HG03135 (cell line): Measurements from ENCODE around the gene OBP2B.
"Not testable (repeated sequence)": the region's sequence is repeated elsewhere in the genome, so short reads cannot be mapped to it uniquely, and the experiment has no call there.

Experiments
- ATAC-seq: cut with Tn5 transposase; IDR thresholded peaks from one replicate; pipeline ENCODE4 v1.9.1; 2021; ENCODE audit warnings: mild to moderate bottlenecking, moderate library complexity; ENCODE audit not compliant: unreplicated experiment

OBP2B gene

DNA sequence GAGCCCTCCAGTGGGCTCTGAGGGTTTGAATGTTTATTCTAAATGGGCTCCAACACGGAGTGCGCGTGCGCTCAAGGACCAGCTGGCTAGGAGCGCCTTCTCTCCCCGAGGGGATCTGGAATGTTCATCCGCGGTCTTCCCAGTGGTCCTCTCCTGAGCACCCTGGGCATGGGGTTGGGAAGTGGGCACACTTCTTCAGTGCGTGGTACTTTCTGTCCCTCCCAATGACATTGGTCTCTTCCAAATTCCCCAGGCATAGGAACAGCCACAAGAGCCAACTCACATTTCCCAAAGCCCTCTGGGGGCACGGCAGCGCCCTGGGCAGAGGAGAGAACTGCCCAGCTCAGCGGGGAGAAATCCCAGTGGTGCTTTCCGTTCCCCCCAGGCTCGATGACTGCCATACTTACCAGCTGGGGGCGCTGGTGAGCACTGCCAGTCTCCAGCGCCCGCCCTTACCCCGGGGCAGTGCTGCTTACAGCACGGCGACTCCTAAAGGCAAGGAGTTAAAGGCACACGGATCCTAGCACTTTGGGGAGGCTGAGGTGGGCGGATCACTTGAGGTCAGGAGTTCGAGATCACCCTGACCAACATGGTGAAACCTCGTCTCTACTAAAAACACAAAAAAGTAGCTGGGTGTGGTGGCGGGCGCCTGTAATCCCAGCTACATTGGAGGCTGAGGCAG lies 29.9 kb upstream of the OBP2B start:
- ATAC-seq = no peak

DNA sequence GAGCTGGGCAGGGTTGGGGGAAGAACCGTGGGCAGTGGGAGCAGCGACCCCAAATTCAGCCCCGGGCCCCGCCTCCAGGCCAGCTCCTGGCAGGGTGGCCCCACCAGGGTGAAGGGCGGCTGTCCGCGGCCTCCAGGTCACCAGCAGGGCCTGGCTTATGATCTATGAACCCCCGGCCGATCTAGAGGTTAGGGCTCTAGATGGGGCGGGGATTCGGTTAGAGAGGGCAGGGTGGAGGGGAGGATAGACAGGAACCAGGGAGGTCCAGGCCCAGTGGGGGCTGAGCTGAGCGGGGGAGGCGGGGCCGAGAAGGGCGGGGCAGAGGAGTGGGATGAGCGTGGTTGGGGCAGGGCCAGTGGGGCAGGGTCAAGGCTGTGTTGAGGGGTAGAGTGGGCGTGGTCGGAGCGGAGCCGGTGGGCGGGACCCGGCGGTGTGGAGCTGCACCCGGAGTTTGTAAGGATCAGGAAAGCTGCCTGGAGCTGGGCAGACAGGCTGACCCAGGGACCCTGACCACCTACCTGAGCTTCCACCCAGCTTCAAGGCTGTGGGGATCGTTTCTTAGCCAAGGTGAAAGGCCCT lies 29.3 kb upstream of the OBP2B start:
- ATAC-seq = no peak

DNA sequence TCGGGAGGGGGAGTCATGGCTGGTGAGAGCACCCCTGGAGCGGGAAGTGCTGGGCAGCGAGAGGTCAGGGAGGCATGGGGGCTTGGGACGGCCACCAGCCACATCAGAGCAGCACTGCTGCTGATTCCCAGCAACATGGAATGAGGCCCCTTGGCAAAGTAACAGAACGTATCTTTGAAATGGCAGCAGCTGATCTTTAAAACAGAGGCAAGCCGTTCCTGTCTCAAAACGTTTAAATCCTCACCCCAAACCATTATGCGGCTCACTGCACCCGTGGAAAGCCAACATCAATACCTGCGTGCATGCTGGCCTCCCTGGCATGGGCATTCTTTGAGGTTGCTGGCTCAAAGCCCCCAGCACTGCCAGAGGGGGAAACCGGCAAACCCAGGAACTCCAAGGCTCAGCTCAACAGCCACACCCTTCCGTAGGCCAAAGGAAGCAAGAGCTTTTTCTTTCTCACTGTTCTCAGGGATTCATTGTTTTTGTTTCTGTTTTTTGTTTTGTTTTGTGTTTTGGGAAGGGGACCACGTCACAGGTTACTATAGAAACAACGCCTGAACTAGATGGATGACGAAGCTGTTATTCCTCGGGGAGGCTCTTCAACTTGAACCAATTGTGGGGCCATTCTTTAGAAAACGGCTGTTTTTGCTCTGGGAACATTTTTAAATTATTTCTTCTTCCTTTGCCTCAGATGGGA lies 28.1 kb upstream of the OBP2B start:
- no peak for ATAC-seq

DNA sequence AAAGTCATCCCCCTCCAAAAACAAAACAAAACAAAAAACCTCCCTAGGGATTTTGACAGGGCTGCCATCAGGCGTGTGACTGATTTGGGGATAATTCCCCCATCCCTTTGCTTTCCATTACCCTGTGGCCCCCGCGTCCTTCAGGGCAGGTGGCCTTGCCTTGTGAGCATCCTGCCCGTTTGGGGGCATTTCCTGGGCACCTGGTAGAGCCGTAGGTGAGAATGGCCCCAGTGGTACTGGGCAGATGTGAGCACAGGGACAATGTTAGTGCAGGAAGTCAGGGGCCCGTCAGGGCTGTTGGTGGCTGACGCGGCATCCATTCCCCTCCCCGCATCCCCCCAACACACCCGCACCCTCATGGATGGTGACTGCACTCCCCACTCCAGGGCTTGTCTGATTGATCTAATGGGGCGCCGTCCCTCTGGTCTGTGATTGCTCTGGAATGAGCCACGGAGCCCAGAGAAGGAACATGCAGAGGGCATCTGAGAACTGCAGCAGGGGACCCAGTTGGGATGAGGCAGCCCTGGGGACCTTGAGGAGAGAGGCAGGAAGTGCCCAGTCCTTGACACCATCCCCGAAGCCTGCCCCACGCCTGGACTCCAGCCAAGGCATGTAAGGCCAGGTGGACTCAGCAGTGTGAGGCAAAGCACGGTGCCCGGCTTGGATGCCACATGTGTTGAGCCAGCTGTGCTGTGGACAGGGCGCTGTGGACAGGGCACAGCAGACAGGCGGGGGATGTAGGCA lies 27.4 kb upstream of the OBP2B start:
- ATAC-seq = not testable (repeated sequence)

DNA sequence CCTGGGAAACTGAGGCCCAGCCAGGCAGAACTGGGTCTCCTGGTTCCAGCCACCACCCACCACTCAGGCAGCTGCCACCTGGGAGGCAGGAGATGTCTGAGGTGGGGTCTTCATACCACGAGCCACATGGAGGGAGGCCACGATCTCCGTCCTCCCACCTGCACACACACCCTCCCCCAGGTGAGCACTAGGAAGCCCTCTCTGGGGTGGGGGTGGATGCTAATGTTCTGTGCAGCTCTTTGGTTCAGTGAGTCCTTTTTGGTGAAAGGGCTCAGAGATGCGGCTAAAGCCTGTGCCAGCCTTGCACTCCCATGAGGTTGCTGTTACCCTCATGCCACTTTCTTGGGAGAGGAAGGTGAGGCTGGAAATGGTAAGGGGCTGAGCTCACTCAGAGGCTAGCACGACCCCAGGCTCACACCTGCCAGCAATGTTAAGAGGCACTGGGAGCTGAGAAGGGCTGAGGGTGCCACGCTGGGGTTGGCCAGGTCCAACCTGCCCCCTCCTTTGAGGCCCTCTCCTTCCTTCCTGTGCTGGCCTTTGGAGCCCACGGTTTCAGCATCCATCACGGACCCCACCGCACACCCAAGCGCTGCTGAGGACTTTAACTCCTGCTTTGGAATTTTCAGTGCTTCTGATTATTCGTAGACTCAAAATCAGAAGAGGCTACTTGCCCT lies 26.6 kb upstream of the OBP2B start:
- ATAC-seq = no peak

DNA sequence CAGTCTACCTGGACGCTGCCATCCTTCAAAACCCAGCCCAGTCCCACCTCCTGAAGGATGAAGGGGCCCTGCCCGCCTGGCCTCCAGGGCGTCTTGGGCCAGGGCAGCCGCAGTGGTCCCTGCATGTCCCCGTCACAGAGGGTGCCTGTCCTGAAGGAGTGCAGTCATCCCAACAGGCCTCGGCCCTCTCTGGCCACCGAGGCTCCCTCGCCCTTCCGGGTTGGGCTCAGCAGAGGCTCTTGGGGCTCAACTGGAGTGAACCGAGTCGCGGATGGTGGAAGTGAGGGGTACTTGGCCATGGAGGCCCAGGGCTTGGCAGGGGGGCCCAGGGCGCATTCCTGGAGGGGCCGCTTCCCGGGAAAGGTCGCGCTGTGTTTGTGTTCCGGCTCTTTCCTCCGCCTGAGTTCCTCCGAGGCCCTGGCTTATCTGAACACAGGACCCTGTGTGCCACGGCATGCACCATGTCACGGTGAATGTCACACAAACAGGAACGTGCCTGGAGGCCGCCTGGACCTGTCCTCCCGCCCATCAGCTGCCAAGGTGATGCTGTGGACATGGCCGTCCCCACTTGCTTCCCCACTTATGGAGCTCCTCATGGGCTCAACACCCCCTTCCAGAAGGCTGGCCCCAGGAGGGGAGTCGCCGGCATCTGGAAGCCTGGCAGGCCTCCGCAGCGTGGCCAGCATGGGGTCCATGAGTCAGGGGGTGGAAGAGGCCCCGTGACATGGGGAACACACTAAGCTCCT lies 25.7 kb upstream of the OBP2B start:
- no peak for ATAC-seq

DNA sequence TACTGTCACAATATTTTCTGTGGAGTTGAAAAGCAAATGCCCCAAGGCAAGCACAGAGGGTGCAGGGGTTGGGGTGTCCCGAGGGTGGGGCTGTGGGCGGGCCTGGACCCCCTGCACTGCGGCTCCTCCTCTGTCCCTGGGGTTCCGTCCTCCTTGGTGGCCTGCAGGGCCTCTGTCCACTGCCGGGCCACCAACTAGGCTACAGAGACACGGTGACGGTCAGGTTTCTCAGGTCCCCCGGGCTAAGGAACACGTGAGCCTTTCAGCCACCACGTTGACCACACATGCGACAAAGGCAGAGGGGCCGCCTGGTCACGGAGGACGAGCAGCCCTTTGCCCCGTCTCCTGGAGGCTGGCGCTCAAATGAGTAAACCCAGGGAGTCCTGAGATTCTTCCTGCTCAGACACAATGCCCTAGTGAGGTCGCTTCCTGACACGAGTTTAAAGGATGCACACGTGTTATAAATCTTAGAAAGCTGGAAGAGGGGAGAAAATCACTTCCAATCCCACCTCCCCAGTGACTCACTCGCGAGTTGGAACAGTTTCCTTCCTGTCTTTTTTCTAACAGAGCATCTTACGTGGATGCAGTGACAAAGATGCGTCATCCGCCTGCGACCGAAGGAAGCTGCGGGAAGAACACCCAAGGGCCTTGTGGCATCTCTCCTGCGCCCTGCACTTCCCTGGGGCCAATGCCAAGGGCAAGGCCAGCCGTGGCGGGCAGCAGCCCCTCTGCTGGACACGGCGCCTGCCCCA lies 24.8 kb upstream of the OBP2B start:
- ATAC-seq = no peak

DNA sequence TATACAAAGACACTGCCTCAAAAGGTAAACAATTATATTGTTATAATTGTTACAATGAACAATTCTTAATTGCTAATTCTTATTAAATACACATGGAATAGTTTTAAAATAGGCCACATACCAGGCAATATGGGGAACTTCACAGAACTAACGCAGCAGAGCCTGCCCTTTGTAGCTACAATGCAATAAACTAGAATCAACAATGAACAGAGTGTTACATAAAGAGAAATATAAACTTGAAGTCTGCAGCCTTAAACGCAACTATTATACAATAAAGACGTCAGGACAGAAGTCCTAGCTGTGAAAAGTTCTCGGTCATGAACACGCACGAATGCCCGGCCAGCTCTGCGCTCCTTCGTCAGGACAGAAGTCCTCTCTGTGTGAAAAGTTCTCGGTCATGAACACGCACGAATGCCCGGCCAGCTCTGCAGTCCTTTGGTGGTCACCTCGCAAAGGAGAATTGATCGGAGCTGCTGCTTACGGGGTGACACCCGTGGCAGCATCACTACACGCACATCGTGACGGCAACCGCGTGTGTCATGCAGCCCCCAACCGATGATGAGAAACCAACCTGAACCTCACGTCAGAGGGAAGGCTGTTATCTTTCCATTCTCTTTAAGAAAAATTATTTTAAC lies 23.0 kb upstream of the OBP2B start:
- ATAC-seq = not testable (repeated sequence)

DNA sequence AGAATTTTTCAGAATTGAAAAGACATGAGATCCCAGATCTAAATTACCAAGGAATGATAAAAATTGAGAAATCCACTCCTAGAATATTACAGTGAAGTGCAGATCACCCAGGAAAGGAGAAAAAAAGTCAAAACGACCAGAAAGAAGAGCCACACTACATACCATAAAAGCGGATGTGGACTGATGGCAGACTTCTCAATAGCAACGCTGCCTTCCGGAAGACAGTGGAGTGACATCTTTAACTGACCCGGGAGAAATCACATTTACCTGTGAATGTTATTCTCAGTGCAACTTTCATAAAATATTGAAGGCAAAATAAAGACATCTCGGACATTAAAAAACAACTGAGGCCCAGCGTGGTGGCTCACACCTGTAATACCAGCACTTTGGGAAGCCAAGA lies 21.5 kb upstream of the OBP2B start:
- not testable (repeated sequence) for ATAC-seq

DNA sequence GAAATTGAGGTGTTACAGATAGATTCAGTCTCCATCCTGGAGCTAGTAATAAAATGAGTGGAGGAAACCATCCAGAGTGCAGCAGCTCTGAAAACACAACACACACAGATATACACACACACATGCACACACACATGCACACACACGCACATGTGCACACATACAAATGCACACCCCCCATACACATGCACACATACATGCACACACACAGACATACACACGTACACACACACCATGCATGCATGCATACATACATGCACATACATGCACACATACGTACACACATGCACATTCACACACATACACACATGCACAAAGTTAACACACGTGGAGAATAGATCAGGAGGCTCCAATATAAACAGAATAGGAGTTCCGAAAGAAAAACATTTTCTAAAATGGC lies 21.0 kb upstream of the OBP2B start:
- ATAC-seq = no peak

DNA sequence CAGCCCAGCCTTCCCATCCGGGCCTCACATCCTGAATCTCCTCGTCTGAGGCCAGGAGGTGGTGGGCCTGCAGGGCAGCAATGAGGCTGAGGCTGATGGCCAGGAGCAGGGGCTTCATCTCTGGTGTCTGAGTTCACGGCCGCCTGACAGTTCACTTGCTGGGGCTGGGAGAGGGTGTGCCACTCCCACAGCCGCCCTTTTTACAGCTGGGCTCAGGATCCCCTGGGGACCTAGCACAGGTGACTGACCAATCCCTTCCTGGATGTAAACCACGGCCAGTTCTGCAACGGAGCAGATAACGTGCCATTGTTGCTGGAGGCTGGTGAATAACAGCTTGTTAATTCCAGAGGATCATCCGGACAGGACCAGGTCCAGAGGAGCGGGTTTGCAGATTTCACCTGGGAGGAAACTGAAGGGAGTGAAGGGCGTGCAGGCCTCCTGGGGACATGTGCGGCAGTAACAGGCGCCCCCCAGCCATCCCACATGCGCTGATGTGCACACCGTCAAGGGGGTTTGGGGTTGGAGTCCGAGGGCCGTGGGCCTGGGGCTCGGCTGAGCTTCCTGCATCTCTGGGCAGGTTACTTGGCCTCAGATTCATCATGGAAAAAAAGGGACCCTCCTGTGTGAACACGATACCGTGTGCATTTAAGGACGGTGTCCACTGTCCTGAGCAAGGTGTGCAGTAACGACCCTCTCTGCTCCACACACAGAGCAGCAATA lies 19.6 kb upstream of the OBP2B start:
- ATAC-seq = not testable (repeated sequence)

DNA sequence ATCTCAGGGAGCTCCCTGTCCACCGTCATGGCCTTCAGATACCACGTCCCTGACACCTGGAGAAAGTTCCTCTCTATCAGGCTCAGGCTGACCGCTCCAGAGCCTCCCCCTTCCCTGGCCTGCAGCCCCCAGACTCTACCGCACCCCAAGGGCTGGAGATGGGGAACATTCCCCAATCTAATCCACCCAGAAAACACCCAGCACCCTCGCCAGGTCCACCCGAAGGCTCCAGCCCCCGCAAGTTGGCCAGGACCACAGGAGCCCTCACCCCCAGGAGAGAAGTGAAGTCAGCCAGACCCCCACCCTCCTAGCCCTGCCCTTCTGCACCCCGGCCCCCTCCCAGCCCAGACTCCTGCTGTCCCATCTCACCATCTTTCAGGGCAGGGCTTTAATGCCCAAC lies 18.9 kb upstream of the OBP2B start:
- not testable (repeated sequence) for ATAC-seq

DNA sequence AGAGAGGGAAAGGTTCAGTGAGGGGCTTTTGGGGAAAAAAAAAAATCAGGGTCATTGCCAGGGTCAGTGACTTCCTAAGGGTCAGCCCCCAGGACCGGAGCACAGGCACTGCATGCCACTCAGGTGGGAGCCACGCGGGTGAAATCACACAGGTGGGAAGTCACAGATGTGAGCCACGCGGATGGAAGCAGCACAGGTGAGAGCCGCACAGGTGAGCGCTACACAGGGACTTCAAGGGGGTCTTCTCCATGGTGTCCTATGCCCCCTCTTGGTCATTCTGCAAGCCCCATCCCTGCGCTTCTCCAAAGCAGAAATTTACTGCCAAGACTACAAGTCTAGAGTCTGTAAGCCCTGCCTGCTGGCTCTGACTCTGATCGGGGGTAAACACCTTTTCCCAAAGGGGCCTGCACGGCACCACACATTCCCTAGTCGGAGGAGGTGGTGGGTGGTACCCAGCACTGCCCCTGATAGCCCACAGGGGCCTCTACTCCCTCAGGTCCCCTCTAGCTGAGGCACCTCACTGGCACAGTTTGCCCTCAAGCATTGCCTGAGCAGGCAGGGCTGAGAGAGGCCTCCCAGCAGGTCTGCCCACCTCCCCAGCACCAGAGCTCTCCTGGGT lies 18.3 kb upstream of the OBP2B start:
- ATAC-seq = no peak

DNA sequence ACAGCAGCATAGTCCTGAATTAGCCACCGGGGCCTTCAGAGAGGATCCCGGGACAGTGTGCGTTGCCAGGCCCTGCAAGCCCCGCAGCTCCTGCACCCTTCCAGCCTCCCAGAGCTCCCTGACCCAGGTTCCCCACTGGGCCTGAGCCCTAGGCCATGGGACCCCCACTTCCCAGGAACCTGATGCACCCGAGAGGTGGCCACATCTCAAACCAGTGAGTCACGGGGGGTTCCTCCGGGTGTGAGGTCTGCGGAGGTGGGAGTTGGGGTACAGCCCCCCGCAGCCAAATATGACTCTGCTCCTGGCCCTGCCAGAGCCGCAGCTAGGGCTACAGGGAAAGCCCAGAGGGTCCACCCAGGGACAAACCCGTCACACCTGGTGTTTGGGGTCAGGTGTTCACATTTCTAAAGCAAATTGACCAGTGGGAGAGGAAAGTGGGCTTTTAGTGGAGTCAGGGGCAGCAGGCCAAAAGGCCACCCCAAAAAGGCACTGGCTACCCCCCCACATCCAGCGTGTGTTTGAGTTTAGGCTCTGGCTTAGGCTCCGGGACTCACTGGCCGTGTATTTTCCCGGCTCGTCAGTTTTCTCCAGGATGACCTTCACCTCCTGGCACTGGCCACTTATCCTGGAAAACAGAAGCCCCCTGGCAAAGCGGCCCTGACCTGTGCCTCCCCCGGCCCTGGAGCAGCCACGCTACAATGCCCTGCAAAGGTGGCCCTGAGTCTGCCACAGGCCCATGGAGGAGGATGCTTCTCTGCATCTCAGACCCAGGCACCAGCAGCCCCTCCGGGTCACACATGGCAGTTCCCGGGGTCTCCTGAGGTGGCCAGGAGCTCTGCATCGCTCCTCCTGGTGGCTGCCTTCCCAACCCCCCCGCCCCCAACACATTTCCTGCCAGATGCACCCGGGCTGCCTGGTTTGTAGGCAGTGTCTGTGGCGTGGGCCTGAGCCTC lies 17.4 kb upstream of the OBP2B start:
- ATAC-seq = no peak

DNA sequence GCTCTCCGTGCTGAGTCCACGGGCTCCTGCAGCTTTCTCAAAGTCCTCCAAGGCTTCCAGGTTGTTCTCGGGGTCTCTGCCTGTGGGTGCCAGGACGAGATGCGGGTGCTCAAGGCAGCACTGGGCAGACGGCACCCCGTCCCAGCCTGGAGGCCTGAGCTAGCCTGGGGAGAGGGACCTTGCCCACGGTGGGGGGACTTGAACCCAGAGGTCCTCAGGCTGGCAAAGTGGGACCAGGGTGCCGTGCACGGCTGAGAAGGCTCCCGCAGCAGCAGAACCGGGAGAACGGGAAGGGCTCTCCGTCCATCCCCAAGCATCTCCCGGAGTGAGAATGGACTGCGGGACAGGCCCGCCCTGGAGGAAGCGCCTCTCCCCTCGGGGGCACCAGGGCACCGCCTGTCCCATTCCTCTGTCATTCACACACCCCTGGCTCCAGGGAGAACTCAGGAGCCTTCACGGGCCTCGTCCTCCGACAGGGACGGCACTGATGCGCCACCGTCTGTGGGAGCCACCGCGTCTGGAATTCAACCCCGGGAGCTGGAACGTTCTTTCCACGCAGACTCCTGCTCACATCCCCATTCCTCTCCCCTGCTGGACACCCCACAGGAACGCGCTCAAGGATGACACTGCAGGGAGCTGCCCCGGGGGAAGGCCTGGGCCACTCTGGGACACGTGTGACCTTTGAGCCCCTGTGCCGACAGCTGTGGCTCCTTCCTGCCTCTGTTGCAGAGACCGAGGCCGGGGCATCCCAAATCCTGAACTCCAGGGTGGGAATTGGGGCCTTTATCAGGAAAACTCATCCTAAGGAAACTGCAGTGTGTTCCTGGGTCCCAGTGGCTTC lies 16.3 kb upstream of the OBP2B start:
- no peak for ATAC-seq

DNA sequence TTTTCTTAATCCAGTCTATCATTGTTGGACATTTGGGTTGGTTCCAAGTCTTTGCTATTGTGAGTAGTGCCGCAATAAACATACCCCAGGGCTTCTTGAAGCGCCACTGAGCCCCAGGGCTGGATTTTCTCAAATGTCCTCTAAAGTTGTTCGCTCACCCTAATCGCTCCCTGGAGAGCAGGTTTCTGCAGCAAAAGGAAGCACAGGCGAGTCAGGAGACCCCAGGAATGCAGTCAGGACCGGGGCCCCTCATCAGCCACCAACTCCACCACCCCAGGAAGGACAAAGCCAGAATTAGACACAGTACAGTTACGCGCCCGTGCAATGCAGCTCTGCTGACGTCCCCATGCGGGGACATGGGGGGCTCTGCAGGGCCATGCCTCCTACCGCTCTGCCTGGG lies 15.7 kb upstream of the OBP2B start:
- no peak for ATAC-seq
